AG04450 (cell line): ENCODE data around the gene DAPK2. TPM values are rescaled to one million over a fixed set of nuclear protein-coding genes. Genes with fewer than 3 reads are reported as not detected.

ENCODE experiments used
- CTCF ChIA-PET: fragments of 300-600, 350-600 bp; formaldehyde crosslinking; extraction: SDS; loops from one replicate; lab custom pipeline; 2022; ENCODE audit warnings: antibody characterized with exemption, inconsistent platforms; lab: Charles Lee
- POLR2A ChIA-PET: fragments of 350-600 bp; formaldehyde crosslinking; extraction: SDS; loops from one replicate; lab custom pipeline; 2021; ENCODE audit warnings: antibody characterized with exemption, inconsistent platforms; lab: Yijun Ruan, JAX
- DNase-seq: peaks from one replicate; pipeline ENCODE4 v3.0.0-alpha.2; 2011; ENCODE audit warnings: low read depth, low spot score
- H3K27ac ChIP-seq: one replicate; pipeline ENCODE4 v1.5.1; 2012; ENCODE audit warnings: low read depth, low read length, control low read depth
- H3K27me3 ChIP-seq: one replicate; pipeline ENCODE4 v1.6.0; 2012; ENCODE audit warnings: low read length; ENCODE audit not compliant: control insufficient read depth, insufficient read depth
- H3K4me3 ChIP-seq: 2 replicates; pipeline ENCODE4 v1.5.1; 2011; ENCODE audit warnings: mild to moderate bottlenecking, low read depth, low read length, control low read depth
- H3K9me3 ChIP-seq: 2 replicates; pipeline ENCODE4 v1.5.1; 2012; ENCODE audit warnings: low read length; ENCODE audit not compliant: control insufficient read depth, insufficient read depth
- polyA plus RNA-seq: library from polyadenylated mRNA; depleted of rRNA; stranded (reverse); fragments of >200 nt; gene quantifications from 2 replicates; pipeline ENCODE4 v1.2.3, GENCODE V29; 2011
- TF ChIP-seq, protein P1 (sequence below): IDR thresholded peaks from 2 replicates; pipeline ENCODE4 v1.5.1; 2011; ENCODE audit warnings: low read depth, low read length, control low read depth, inconsistent platforms

Gene DAPK2
- polyA plus RNA-seq, 1 experiment, result 0.42 TPM

DNA sequence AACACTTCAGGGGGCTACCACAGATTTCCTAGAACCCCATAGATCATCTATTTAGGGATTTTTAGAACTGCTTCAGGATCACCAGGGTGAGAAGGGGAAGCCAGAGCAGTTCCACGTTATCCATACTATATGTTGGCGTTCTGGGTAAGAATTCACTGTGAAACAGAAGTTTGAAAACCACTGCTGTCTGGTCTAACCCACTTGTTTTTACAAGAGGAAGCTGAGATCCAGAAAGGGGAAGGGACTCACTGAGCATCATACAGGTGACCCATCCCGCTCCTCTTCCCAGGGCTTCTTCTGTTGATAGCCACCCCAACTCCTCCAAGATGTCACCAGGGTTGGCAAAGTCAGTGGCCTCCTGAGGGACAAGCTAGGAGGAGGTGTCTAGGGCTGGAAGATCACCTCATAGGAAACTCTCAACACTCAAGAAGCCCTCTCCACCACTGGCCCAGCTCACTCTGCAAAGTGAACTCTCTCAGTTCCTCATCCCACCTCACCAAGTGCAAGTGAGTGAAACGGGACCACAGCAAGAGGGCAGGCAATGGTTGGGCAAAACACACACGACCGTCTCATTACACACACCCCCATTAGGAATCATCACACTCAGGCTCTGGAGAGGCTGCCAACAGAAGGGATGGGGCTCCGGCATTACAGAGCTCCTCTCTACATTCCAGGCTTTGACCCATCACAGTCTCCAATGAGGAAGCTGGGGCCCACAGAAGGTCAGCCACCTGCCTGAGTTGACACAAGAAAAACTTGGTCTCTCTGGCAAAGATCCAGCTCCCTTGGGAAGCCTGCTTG, 1.8 kb downstream of the DAPK2 start:
- peaks cover 58% of the 10 kb centered on the region for H3K27me3 ChIP-seq
- H3K4me3 ChIP-seq, result no peak overlapping the region
- ChIA-PET POLR2A (no interaction called here), CTCF (interaction anchor here (2.4 kb wide), 1 partner anchor 292 kb away, joined by 31 read pairs; no protein-coding TSS in a partner anchor)
- no peak overlapping the region for H3K27ac ChIP-seq
- no peak for DNase-seq
- TF ChIP-seq, protein P1, sequence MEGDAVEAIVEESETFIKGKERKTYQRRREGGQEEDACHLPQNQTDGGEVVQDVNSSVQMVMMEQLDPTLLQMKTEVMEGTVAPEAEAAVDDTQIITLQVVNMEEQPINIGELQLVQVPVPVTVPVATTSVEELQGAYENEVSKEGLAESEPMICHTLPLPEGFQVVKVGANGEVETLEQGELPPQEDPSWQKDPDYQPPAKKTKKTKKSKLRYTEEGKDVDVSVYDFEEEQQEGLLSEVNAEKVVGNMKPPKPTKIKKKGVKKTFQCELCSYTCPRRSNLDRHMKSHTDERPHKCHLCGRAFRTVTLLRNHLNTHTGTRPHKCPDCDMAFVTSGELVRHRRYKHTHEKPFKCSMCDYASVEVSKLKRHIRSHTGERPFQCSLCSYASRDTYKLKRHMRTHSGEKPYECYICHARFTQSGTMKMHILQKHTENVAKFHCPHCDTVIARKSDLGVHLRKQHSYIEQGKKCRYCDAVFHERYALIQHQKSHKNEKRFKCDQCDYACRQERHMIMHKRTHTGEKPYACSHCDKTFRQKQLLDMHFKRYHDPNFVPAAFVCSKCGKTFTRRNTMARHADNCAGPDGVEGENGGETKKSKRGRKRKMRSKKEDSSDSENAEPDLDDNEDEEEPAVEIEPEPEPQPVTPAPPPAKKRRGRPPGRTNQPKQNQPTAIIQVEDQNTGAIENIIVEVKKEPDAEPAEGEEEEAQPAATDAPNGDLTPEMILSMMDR, result no peak
- no peaks in the 10 kb centered on the region for H3K9me3 ChIP-seq

DNA sequence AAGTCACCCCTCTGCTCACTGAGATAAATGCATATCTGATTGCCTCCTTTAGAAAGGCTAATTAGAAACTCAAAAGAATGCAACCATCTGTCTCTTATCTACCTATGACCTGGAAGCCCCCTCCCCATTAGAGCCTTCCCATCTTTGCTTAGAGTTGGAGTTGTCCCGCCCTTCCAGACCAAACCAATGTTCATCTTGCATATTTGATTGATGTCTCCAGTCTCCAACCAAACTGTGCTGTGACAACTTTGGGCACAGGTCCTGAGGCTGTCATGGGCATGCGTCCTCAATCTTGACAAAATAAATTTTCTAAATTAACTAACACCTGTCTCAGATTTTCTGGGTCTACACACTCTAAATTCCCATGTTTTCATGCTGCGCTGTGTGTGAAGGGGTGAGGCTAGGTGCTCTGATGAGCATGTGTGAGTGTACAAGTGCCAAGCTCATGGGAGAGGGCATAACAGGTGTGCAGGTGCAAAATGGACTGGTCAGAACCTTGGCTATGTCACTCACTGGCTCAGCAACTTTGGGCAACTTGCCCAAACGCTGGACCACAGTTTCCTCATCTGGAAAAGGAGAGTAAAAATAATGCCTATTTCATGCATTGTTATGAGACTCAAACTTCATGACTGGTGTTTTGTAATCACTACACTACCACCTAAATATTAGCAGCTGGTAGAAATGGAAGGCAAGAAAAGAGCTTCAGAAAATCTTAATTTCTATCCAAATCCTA, 7.2 kb downstream of the DAPK2 start:
- H3K9me3 ChIP-seq, result no peaks in the 10 kb centered on the region
- peaks cover 25% of the 10 kb centered on the region for H3K27me3 ChIP-seq
- CTCF ChIA-PET, result interaction anchor here (0.7 to 1.0 kb wide), 2 partner anchors 93 to 287 kb away, joined by 3 read pairs; no protein-coding TSS in a partner anchor
- H3K27ac ChIP-seq, result no peak overlapping the region
- DNase-seq, result no peak
- TF ChIP-seq, protein P1, result no peak
- POLR2A ChIA-PET, result no interaction called here
- no peak overlapping the region for H3K4me3 ChIP-seq

DNA sequence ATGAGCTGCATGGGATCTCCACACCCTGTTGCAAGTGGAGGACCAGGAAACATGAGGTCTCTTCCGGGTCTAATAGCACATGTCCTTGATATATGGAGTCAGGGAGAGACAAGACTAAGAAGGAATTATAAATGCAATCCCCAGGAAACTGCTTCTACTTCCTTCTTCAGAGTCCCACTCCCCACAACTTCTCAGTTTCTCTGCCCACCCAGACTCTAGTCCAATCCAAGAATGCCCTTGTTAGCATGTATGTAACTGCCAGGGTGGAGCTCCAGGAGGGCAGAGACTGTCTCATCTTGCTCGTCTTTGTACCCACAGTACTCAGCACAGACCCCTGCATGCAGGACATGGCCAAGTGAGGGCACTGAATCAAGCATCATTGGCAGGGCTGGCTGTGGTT, 8.3 kb downstream of the DAPK2 start:
- ChIA-PET POLR2A (interaction anchor here (0.6 to 0.7 kb wide), 2 partner anchors 131 to 438 kb away, joined by 4 to 6 read pairs; no protein-coding TSS in a partner anchor), CTCF (no interaction called here)
- Histone ChIP-seq H3K27me3 (peaks cover 21% of the 10 kb centered on the region), H3K9me3 (no peaks in the 10 kb centered on the region), H3K4me3 (no peak overlapping the region), H3K27ac (no peak overlapping the region)
- DNase-seq, result no peak
- TF ChIP-seq, protein P1, result no peak

DNA sequence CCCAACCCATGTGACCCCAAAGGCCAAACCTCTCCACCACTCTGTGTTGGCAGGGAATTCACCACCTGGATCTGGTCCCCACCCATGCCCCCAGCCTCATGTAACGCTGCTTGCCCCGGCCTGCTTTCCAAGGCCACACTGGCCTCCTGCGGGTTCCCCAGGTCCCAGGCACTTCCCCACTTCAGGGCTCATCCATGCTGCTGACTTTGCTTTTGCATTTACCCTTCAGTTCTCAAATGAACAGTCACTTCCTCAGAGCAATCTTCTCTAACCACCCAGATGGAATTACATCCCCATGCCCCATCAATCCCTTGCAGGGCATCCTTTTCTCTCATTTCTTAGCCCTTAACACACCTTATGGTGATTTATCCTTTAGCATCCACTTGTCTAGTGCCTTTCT, 9.2 kb downstream of the DAPK2 start:
- TF ChIP-seq, protein P1, result no peak
- H3K9me3 ChIP-seq, result no peaks in the 10 kb centered on the region
- H3K4me3 ChIP-seq, result no peak overlapping the region
- H3K27ac ChIP-seq, result no peak overlapping the region
- POLR2A ChIA-PET, result no interaction called here
- DNase-seq, result no peak
- H3K27me3 ChIP-seq, result peaks cover 13% of the 10 kb centered on the region
- CTCF ChIA-PET, result interaction anchor here (2.1 kb wide), 1 partner anchor 9 kb away, joined by 9 read pairs; the partner anchor contains the start of gene DAPK2
